NCI-H2196 treated with DMSO at 0.1 percent for 48 hours (cell line): ENCODE data around the gene GJB5.
A peak's percentile ranks its signal among the peaks of the same experiment; 100 is the strongest.

Experiments
- DNase-seq: peaks from one replicate; lab custom pipeline; 2025; ENCODE audit not compliant: unreplicated experiment; lab: John Stamatoyannopoulos, UW

The GJB5 gene

DNA sequence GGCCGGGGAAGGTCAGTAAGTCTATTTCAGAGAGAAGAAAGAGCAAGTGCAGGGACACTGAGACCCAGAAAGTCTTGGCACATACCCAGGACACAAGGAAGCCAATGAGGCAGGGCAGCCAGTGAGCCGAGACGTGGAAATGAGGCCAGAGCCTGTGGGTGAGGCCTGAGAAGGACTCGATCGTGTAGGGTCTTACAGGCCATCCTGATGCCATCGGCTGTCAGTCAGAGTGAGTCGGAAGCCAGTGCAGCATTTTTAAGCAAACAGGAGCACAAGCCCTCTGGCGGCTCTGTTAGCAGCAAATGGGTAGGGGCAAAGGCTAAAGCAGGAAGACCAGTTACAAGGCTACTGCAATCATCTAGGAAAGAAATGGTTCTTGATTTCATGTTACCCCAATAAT is 20.1 kb downstream of the GJB5 start:
- DNase-seq: no peak

GRCh38 chr1:34776911-34777310 is 22.1 kb downstream of the GJB5 start:
- no peak for DNase-seq

- DNase-seq: no peak
These were observed 22.9 kb downstream of the GJB5 start for GRCh38 chr1:34777519-34778321.

GRCh38 chr1:34778381-34778780 is 23.5 kb downstream of the GJB5 start:
- no peak for DNase-seq

- DNase-seq: no peak
These were observed 24.2 kb downstream of the GJB5 start for GRCh38 chr1:34779005-34779404.

GRCh38 chr1:34779526-34779925 is 24.7 kb downstream of the GJB5 start:
- no peak for DNase-seq

- no peak for DNase-seq
These were observed 25.1 kb downstream of the GJB5 start for GRCh38 chr1:34779962-34780361.

DNA sequence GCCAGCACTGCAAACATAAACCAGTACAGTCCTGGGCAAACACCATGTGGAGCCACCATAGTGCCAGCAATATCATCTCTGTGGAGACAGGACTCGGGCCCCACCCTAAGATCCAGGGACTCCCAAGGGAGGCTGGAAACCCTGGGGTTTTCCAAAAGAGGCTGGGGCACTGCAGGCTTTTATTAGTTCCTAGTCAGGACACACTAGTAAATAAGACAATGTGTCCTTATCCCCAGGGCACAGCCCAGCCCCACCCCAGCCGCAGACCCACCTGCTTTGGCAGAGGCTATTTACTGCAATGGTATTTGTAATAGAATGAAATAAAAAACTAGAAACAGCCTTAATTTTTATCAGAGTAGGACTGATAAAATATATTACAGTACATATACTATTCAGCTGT is 25.7 kb downstream of the GJB5 start:
- DNase-seq: no peak

DNA sequence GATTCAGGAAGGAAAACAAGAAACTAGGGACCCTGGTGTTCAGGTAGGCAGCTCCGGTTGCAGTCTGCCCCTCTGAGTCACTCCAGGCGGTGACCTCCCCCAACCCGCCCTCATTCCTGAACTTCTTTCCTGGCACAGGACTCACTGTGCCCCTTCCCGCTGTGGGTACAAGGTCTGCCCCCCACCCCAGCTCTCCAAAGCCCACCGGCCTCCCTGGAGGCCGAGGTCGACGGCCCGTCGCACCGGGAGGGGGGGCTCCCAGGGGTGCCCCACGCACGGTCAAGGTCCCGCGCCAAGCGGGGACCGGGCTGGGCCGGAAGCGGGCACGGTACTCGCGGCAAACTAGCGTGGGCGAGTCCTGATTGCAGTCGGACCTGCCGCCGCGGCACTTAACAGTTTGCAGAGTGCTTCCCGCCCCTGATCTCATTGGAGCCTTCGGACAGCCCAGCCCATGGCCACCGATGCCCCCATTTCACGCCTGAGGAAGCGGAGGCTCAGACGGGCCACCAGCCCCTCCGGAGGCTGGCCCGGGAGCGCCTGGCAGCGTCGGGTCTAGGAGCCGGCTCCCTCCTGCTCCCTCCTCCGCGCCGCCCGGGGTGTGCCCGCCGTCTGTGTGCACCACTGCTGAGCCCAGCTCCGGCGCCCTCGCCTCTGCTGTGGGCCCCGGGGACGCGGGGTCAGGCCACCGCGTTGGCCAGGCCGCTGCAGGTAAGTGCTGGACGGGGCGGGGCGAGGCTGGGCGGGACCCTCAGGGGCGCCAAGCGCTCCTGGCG is 26.4 kb downstream of the GJB5 start, which contains the start of gene GJB3:
Gene GJB3, plus strand, starts transcription at position 144 of the 773 bp plus-strand sequence. CDS start 3,549 bp downstream, outside the sequence.
- no peak for DNase-seq

DNA sequence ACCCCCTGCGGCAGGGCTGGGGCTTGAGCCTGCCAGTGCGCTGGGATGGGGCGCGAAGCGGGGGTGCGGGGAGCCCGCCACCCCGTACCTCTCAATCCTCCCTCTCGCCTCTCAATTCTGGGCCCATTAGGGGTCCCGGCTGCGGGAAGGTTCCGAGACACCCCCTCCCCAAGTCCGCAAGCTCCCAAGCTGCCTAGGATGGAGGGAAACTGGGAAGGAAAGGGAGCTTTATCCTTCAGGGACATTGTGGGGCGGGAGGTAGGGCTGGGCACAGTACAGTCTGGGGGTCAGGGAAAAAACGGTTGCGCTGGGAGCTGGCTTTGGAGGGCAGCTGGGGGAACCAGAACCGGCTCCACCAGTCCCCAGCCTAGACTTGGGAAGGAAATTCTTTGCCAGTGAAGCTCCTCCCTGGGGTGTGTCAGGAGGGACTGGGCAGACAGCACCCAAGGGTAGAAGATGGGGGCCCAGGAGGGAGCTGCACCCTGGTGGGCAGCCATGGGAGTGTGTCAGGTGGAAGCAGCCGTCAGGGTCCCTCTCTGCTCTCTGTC is 27.1 kb downstream of the GJB5 start:
- DNase-seq: no peak

- DNase-seq: no peak
These were observed 29.9 kb downstream of the GJB5 start for GRCh38 chr1:34784751-34785221.

DNA sequence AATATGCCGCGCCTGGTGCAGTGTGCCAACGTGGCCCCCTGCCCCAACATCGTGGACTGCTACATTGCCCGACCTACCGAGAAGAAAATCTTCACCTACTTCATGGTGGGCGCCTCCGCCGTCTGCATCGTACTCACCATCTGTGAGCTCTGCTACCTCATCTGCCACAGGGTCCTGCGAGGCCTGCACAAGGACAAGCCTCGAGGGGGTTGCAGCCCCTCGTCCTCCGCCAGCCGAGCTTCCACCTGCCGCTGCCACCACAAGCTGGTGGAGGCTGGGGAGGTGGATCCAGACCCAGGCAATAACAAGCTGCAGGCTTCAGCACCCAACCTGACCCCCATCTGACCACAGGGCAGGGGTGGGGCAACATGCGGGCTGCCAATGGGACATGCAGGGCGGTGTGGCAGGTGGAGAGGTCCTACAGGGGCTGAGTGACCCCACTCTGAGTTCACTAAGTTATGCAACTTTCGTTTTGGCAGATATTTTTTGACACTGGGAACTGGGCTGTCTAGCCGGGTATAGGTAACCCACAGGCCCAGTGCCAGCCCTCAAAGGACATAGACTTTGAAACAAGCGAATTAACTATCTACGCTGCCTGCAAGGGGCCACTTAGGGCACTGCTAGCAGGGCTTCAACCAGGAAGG is 30.5 kb downstream of the GJB5 start:
- no peak for DNase-seq

- DNase-seq: no peak
These were observed 31.1 kb downstream of the GJB5 start for GRCh38 chr1:34785875-34786470.

DNA sequence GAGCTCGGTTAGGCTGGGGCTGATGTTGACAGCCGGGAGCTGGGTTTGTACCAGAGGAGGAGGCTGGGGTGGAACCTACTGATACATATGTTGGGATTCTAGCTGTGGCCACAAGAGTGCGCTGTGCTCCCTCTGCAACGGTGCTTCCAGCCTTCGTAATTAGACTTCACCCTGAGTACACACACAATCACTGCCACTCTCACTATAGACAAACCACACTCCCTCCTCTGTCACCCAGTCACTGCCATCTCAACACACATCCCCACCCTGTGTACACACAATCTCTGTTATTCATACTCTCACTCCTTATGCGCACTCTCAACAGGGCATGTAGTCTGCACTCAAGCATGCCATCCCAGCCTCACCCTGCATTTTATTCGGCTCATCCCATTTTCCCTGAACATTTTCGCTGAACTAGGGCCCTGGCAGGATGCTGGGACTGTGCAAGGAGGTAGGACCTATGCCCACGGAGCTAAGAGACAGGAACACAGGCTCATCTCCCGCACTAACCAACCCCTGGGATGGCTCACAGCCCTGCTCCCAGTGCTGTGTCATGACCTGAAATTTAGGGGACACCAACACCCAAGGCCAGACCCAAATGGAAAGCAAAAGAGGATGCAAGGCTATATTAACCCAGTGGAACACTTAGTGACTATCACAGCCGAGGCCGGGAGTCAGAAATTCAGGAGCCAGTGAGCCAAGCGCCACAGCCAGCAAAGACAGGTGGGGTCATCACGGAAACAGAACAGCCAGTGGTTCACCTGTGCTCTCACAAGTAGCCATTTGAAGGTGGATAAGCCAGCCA is 31.9 kb downstream of the GJB5 start:
- DNase-seq: peak; percentile 35

GRCh38 chr1:34787461-34788420 is 32.9 kb downstream of the GJB5 start:
- no peak for DNase-seq

DNA sequence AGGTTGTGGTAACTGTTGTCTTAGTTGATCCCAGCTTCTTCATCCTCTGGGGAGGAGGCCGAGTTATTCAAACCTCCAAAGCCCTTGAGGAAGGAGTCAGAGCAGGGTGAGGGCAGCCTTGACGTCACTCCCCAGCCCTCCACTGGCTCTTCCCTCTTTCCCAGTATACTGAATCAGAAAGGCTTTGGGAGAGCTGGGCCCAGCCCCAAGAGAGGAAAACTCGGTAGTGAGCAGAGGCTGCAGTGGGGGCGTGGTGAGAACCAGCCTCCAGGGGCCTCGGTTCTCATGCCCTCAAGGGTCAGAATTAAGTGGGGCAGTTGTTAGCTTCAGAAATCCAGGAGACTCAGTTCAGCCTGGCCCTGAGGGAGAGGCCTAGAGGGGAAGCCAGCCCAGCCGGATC is 36.1 kb downstream of the GJB5 start:
- no peak for DNase-seq

DNA sequence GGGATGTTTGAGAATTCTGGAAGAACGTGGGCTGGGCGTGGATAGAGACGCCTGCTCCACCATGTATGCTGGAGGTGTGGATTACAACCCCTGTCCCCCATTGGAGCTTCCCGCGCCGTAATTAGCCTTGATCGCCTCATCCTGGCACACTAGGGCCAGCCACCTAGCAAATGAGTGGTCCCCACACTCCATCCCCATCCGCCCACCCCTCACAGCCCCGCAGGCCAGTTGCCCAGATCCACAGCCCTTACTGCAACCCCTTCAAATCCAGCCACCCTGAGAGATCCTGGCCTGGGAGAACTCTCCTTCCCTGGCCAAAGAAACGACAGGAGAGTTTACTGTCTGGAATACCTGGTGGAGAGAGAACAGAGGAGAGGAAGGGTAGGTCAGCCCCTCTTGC is 37.6 kb downstream of the GJB5 start:
- DNase-seq: no peak

DNA sequence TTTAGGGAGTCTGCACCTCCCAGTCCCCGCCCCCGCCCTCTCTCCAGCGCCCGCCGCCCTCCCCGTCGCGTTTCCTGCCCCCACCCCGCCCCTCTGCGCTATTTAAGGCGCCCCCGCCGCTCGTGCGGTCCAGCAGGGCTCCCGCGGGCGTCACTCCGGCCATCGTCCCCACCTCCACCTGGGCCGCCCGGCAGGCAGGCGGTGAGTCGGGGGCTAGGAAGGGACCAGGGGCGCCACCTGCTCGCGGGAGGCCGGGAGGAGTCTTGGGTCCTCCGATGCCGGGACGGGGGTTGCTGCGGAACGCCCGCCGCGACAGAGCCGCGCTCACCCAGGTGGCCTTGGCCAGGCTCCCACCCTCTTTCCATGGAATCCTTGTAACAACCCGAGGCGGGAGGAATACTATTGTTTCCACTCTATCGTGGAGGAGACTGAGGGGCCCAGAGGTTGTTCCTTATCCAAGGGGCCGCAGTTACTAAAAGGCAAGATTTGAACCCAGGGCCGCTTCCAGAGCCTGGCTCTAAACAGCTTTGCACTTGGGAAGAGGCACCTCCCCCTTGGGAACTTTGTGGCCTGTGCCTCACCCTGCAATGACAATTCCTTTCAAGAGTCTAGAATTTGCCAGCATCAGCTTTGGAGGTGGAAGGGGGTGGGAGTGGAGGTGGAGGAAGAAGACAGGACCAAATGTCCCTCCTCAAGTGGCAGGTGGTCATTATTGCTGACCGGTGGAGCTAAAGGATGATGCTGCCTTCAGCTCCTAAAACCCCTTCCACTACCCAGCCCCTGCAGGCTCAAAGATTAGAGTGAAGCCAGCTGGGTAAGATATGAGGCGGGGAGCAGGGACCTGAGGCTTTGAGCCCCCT is 38.3 kb downstream of the GJB5 start, which contains the start of gene GJA4:
Gene GJA4, plus strand, starts transcription at position 132 of the 860 bp plus-strand sequence. CDS start 1,215 bp downstream, outside the sequence.
- no peak for DNase-seq
